ENCODE measurements around the gene TOPAZ1.
"Not testable (repeated sequence)": the region's sequence is repeated elsewhere in the genome, so short reads cannot be mapped to it uniquely, and the experiment has no call there.

The TOPAZ1 gene

GRCh38 chr3:44330444-44330843 is 88.8 kb downstream of the TOPAZ1 start:
- DNase-seq (ENCODE audit: low spot score): no peak

GRCh38 chr3:44334326-44334725 is 92.6 kb downstream of the TOPAZ1 start:
- no peak for DNase-seq (ENCODE audit: low spot score)

GRCh38 chr3:44337248-44337785 is 95.6 kb downstream of the TOPAZ1 start:
- no peak for DNase-seq (ENCODE audit: low spot score)

- peak; percentile 98 for DNase-seq (ENCODE audit: low spot score)
Observed at GRCh38 chr3:44338010-44338827, 96.5 kb downstream of the TOPAZ1 start, which contains the start of gene TCAIM. TSS of gene TCAIM (plus strand) at chr3:44338766. CDS start at chr3:44354783, 16,017 bp downstream.

- DNase-seq (ENCODE audit: low spot score): no peak
Observed at GRCh38 chr3:44338828-44339127, 97.1 kb downstream of the TOPAZ1 start.

GRCh38 chr3:44339181-44340057 is 97.7 kb downstream of the TOPAZ1 start:
- no peak for DNase-seq (ENCODE audit: low spot score)

- peak; percentile 9 for DNase-seq (ENCODE audit: low spot score)
Observed at GRCh38 chr3:44340058-44340395, 98.3 kb downstream of the TOPAZ1 start.

GRCh38 chr3:44342176-44342790 is 100.6 kb downstream of the TOPAZ1 start:
- DNase-seq (ENCODE audit: low spot score): no peak

- no peak for DNase-seq (ENCODE audit: low spot score)
Observed at GRCh38 chr3:44343421-44343820, 101.7 kb downstream of the TOPAZ1 start.

GRCh38 chr3:44346590-44346989 is 104.9 kb downstream of the TOPAZ1 start:
- not testable (repeated sequence) for DNase-seq (ENCODE audit: low spot score)

- DNase-seq (ENCODE audit: low spot score): no peak
Observed at GRCh38 chr3:44348993-44349392, 107.3 kb downstream of the TOPAZ1 start.

GRCh38 chr3:44353355-44353924 is 111.8 kb downstream of the TOPAZ1 start:
- no peak for DNase-seq (ENCODE audit: low spot score)

- DNase-seq (ENCODE audit: low spot score): no peak
Observed at GRCh38 chr3:44355362-44356033, 113.8 kb downstream of the TOPAZ1 start.

GRCh38 chr3:44359146-44359751 is 117.6 kb downstream of the TOPAZ1 start:
- no peak for DNase-seq (ENCODE audit: low spot score)

GRCh38 chr3:44363591-44363990 is 121.9 kb downstream of the TOPAZ1 start:
- DNase-seq (ENCODE audit: low spot score): no peak

GRCh38 chr3:44365952-44366351 is 124.3 kb downstream of the TOPAZ1 start:
- no peak for DNase-seq (ENCODE audit: low spot score)

- no peak for DNase-seq (ENCODE audit: low spot score)
Observed at GRCh38 chr3:44375450-44375849, 133.8 kb downstream of the TOPAZ1 start.
